Calu3 (cell line): ENCODE data around the gene RNF123. TPM values are rescaled to one million over a fixed set of nuclear protein-coding genes. Genes with fewer than 3 reads are reported as not detected.

Source experiments
- BruUV-seq: library from RNA; stranded (reverse); fragments of 400-500 nt; replicated peaks from 2 replicates; lab custom pipeline; 2021; lab: Mats Ljungman, UMichigan
- CTCF ChIA-PET: fragments of 300-600 bp; sonication (Branson Sonifier 250); formaldehyde crosslinking; loops from one replicate; lab custom pipeline; 2022; ENCODE audit warnings: antibody characterized with exemption; lab: Charles Lee
- DNase-seq: peaks from one replicate; pipeline ENCODE4 v3.0.0; 2022
- H3K27ac Mint-ChIP-seq: one replicate; pipeline ENCODE4 v1.8.0; 2022; ENCODE audit warnings: mixed read lengths; ENCODE audit not compliant: unreplicated experiment
- H3K27me3 Mint-ChIP-seq: one replicate; pipeline ENCODE4 v1.8.0; 2022; ENCODE audit warnings: mixed read lengths; ENCODE audit not compliant: unreplicated experiment
- H3K36me3 Mint-ChIP-seq: one replicate; pipeline ENCODE4 v1.8.0; 2022; ENCODE audit warnings: mild to moderate bottlenecking, moderate library complexity, mixed read lengths; ENCODE audit not compliant: insufficient read depth, unreplicated experiment
- H3K4me1 Mint-ChIP-seq: one replicate; pipeline ENCODE4 v1.8.0; 2022; ENCODE audit warnings: mild to moderate bottlenecking, low read depth, mixed read lengths; ENCODE audit not compliant: unreplicated experiment
- H3K4me3 Mint-ChIP-seq: one replicate; pipeline ENCODE4 v1.8.0; 2022; ENCODE audit warnings: mild to moderate bottlenecking, low read depth, moderate library complexity, mixed read lengths; ENCODE audit not compliant: unreplicated experiment
- H3K9me3 Mint-ChIP-seq: one replicate; pipeline ENCODE4 v1.8.0; 2022; ENCODE audit warnings: low read depth, mixed read lengths; ENCODE audit not compliant: unreplicated experiment
- CTCF ChIP-seq: fragments of 200-600 bp; IDR thresholded peaks from one replicate; pipeline ENCODE4 v1.8.0; 2022; ENCODE audit warnings: antibody characterized with exemption; ENCODE audit not compliant: unreplicated experiment
- intact Hi-C: fragments of 100-400 bp; cut with micrococcal nuclease; formaldehyde crosslinking; loops from one replicate; pipeline ENCODE4 v1.10.0; 2022; ENCODE audit not compliant: unreplicated experiment
- total RNA-seq: library from RNA; stranded (reverse); gene quantifications from 2 replicates; pipeline ENCODE4 v1.2.3, GENCODE V29; 2022

RNF123 gene
- total RNA-seq, 1 experiment from 2014 or later: 52.5 TPM

DNA sequence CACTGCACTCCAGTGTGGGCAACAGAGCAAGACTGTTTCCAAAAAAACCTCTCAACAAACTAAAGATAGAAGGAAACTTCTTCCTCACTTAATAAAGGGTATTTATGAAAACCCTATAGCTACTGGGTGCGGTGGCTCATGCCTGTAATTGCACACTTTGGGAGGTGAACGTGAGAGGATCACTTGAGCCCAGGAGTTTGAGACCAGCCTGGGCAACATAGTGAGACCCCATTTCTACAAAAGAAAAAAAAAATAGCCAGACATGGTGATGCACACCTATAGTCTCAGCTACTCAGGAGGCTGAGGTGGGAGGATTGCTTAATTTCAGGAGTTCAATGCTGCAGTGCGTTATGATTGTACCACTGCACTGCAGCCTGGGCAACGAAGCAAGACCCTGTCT, 74.6 kb downstream of the RNF123 start:
- CTCF ChIA-PET: no interaction called here

GRCh38 chr3:49769286-49769915, 80.0 kb downstream of the RNF123 start:
- no peak for TF ChIP-seq CTCF
- Mint-ChIP-seq H3K4me3 (no peak overlapping the region), H3K4me1 (no peaks in the 10 kb centered on the region), H3K36me3 (no peaks in the 10 kb centered on the region), H3K27ac (no peak overlapping the region), H3K9me3 (no peaks in the 10 kb centered on the region), H3K27me3 (no peaks in the 10 kb centered on the region)
- DNase-seq: no peak
- CTCF ChIA-PET: no interaction called here
- intact Hi-C loops: no loop called here
- no TSS peak for BruUV-seq

More for the DNA sequence above, 74.6 kb downstream of the RNF123 start:
- DNase-seq: no peak
- no peak for TF ChIP-seq CTCF
- Mint-ChIP-seq H3K27ac (no peak overlapping the region), H3K27me3 (no peaks in the 10 kb centered on the region), H3K9me3 (no peaks in the 10 kb centered on the region), H3K4me1 (no peaks in the 10 kb centered on the region), H3K4me3 (no peak overlapping the region), H3K36me3 (peaks cover 4% of the 10 kb centered on the region)
- no TSS peak for BruUV-seq
- intact Hi-C loops: no loop called here

DNA sequence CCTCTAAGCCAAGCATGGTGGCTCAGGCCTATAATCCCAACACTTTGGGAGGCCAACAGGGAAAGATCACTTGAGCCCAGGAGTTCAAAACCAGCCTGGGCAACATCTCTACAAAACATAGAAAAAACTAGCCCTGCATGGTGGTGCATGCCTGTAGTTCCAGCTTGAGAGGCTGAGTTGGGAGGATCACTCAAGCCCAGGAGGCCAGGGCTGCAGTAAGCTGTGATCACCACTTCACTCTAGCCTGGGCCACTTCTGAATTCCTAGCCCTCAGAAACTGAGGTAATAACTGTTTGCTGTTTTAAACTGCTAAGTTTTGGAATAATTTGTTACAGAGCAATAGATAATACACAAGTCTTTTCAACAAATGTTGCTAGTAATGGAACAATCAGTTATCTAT, 80.6 kb downstream of the RNF123 start:
- Mint-ChIP-seq H3K27ac (no peak overlapping the region), H3K4me3 (no peak overlapping the region), H3K36me3 (no peaks in the 10 kb centered on the region), H3K4me1 (no peaks in the 10 kb centered on the region), H3K9me3 (no peaks in the 10 kb centered on the region), H3K27me3 (no peaks in the 10 kb centered on the region)
- no peak for TF ChIP-seq CTCF
- intact Hi-C loops: no loop called here
- CTCF ChIA-PET: no interaction called here
- BruUV-seq: no TSS peak
- no peak for DNase-seq

Other genes starting within 250 kb of the RNF123 start
- 164 and 226 TPM in 2 replicates for gene DAG1, start 219.3 kb upstream of the RNF123 start, total RNA-seq
- gene BSN, start 135.1 kb upstream of the RNF123 start, total RNA-seq: 0.71 and 0.92 TPM in 2 replicates
- 187 and 207 TPM in 2 replicates for gene APEH, start 15.2 kb upstream of the RNF123 start, total RNA-seq
- gene MST1, start 83 bp upstream of the RNF123 start, total RNA-seq: 8.0 and 10.5 TPM in 2 replicates
- 0.49 and 0.73 TPM in 2 replicates for gene AMIGO3, start 30.1 kb downstream of the RNF123 start, total RNA-seq
- 35.8 and 42.4 TPM in 2 replicates for gene GMPPB, start 34.4 kb downstream of the RNF123 start, total RNA-seq
- gene IP6K1, start 97.0 kb downstream of the RNF123 start, total RNA-seq: 30.3 and 31.8 TPM in 2 replicates
- not detected in 2 replicates for gene CDHR4, start 110.3 kb downstream of the RNF123 start, total RNA-seq
- 0.35 TPM in 1 of 2 replicates, not detected in the other for gene INKA1, start 113.7 kb downstream of the RNF123 start, total RNA-seq
- gene UBA7, start 124.4 kb downstream of the RNF123 start, total RNA-seq: 26.3 and 40.9 TPM in 2 replicates
- gene TRAIP, start 167.0 kb downstream of the RNF123 start, total RNA-seq: 28.2 and 29.7 TPM in 2 replicates
- gene CAMKV, start 180.3 kb downstream of the RNF123 start, total RNA-seq: 0.38 and 0.83 TPM in 2 replicates
- gene MST1R, start 214.3 kb downstream of the RNF123 start, total RNA-seq: 169 and 218 TPM in 2 replicates
- 8.4 and 10.6 TPM in 2 replicates for gene MON1A, start 240.3 kb downstream of the RNF123 start, total RNA-seq